Stimulated activated CD4-positive, alpha-beta T cell treated with anti-CD3 and anti-CD28 coated beads, Interleukin-12 subunit alpha, Interleukin-12 subunit beta, amount 100 ng/mL, for 4 hours (primary cell): Measurements from ENCODE around the gene MTPN.

Experiments
- DNase-seq: peaks from one replicate; pipeline ENCODE4 v3.0.0-alpha.2; 2020

The MTPN gene

GRCh38 chr7:135879233-135879632, 97.9 kb downstream of the MTPN start:
- no peak for DNase-seq

GRCh38 chr7:135878284-135878683, 98.9 kb downstream of the MTPN start:
- no peak for DNase-seq

GRCh38 chr7:135877805-135878204, 99.4 kb downstream of the MTPN start:
- no peak for DNase-seq
